Neural progenitor cell (in vitro differentiated cells): ENCODE measurements around the gene CSRP2. TPM values are rescaled to one million over a fixed set of nuclear protein-coding genes. Genes with fewer than 3 reads are reported as not detected.
A peak's percentile ranks its signal among the peaks of the same experiment; 100 is the strongest.

ENCODE experiments used
- DNase-seq: peaks from one replicate; pipeline ENCODE4 v3.0.0-alpha.2; 2016; ENCODE audit warnings: low spot score
- H2AFZ ChIP-seq: fragments of 200-600 bp; sonication (generic); replicated peaks from 2 replicates; pipeline ENCODE4 v1.6.1; 2016; ENCODE audit warnings: antibody characterized with exemption
- H3F3A ChIP-seq: fragments of 200-600 bp; sonication (generic); 2 replicates; pipeline ENCODE4 v1.6.1; 2016; ENCODE audit warnings: antibody characterized with exemption, low read depth
- H3K27ac ChIP-seq: fragments of 200-600 bp; sonication (generic); 2 replicates; pipeline ENCODE4 v1.5.1; 2016; ENCODE audit warnings: mild to moderate bottlenecking
- H3K27me3 ChIP-seq: fragments of 200-600 bp; sonication (generic); 2 replicates; pipeline ENCODE4 v1.6.1; 2016; ENCODE audit warnings: mild to moderate bottlenecking, moderate library complexity
- H3K36me3 ChIP-seq: fragments of 200-600 bp; sonication (generic); 2 replicates; pipeline ENCODE4 v1.5.1; 2016
- H3K4me1 ChIP-seq: fragments of 200-600 bp; sonication (generic); 2 replicates; pipeline ENCODE4 v1.6.1; 2016; ENCODE audit warnings: mixed run types
- H3K4me2 ChIP-seq: fragments of 200-600 bp; sonication (generic); 2 replicates; pipeline ENCODE4 v1.6.1; 2016
- H3K4me3 ChIP-seq: fragments of 200-600 bp; sonication (generic); 2 replicates; pipeline ENCODE4 v1.5.1; 2016
- H3K79me2 ChIP-seq: fragments of 200-600 bp; sonication (generic); 2 replicates; pipeline ENCODE4 v1.6.1; 2016; ENCODE audit warnings: low read depth
- H3K9ac ChIP-seq: fragments of 200-600 bp; sonication (generic); 2 replicates; pipeline ENCODE4 v1.6.1; 2016
- H3K9me3 ChIP-seq: fragments of 200-600 bp; sonication (generic); 2 replicates; pipeline ENCODE4 v1.5.1; 2016; ENCODE audit warnings: low read depth
- H4K20me1 ChIP-seq: fragments of 200-600 bp; sonication (generic); 2 replicates; pipeline ENCODE4 v1.6.1; 2016; ENCODE audit warnings: low read depth
- H3K27ac Mint-ChIP-seq: 3 replicates; pipeline ENCODE4 v1.8.0; 2021; ENCODE audit warnings: mixed read lengths
- H3K27me3 Mint-ChIP-seq: 2 replicates; pipeline ENCODE4 v1.8.0; 2022; ENCODE audit warnings: low read depth, mild to moderate bottlenecking, inconsistent platforms, moderate library complexity, mixed read lengths; ENCODE audit not compliant: insufficient read depth
- H3K36me3 Mint-ChIP-seq: 3 replicates; pipeline ENCODE4 v1.8.0; 2021; ENCODE audit warnings: mixed read lengths
- H3K4me1 Mint-ChIP-seq: 3 replicates; pipeline ENCODE4 v1.8.0; 2021; ENCODE audit warnings: mixed read lengths
- H3K4me3 Mint-ChIP-seq: 3 replicates; pipeline ENCODE4 v1.8.0; 2021; ENCODE audit warnings: mild to moderate bottlenecking, moderate library complexity, mixed read lengths
- H3K9me3 Mint-ChIP-seq: 3 replicates; pipeline ENCODE4 v1.8.0; 2020; ENCODE audit warnings: mixed read lengths
- CTCF ChIP-seq: fragments of 200-600 bp; sonication (generic); IDR thresholded peaks from 2 replicates; pipeline ENCODE4 v1.5.1; 2017; ENCODE audit warnings: antibody characterized with exemption, mild to moderate bottlenecking
- EZH2 ChIP-seq: fragments of 200-600 bp; sonication (generic); IDR thresholded peaks from 2 replicates; pipeline ENCODE4 v1.6.1; 2017; ENCODE audit warnings: antibody characterized with exemption, mild to moderate bottlenecking, moderate library complexity
- EZH2phosphoT487 ChIP-seq: fragments of 200-600 bp; sonication (generic); IDR thresholded peaks from 2 replicates; pipeline ENCODE4 v1.6.1; 2017; ENCODE audit warnings: antibody characterized with exemption
- total RNA-seq: library from RNA; depleted of rRNA; stranded (reverse); fragments of >200 nt; gene quantifications from 2 replicates; pipeline ENCODE4 v1.2.3, GENCODE V29; 2015; ENCODE audit warnings: low replicate concordance

The CSRP2 gene
- total RNA-seq, 1 donor from 2014 or later, result 405 TPM

- Histone ChIP-seq H3K9me3 (no peaks in the 10 kb centered on the region), H3K4me3 (no peak overlapping the region), H4K20me1 (no peaks in the 10 kb centered on the region), H3K4me2 (no peak overlapping the region), H3K27me3 (no peaks in the 10 kb centered on the region), H3F3A (no peaks in the 10 kb centered on the region), H3K36me3 (no peaks in the 10 kb centered on the region), H3K27ac (no peak overlapping the region), H3K9ac (no peak overlapping the region), H3K79me2 (no peaks in the 10 kb centered on the region), H2AFZ (peak overlapping the region; percentile 28), H3K4me1 (no peaks in the 10 kb centered on the region)
- DNase-seq, result no peak
- H3K27me3 Mint-ChIP-seq, result no peaks in the 10 kb centered on the region
- TF ChIP-seq EZH2 (no peak), CTCF (no peak), EZH2phosphoT487 (no peak)
- no peaks in the 10 kb centered on the region for H3K9me3 Mint-ChIP-seq
- H3K4me3 Mint-ChIP-seq, result no peak overlapping the region
- no peak overlapping the region for H3K27ac Mint-ChIP-seq
- H3K36me3 Mint-ChIP-seq, result no peaks in the 10 kb centered on the region
- no peaks in the 10 kb centered on the region for H3K4me1 Mint-ChIP-seq
These were observed 44.0 kb upstream of the CSRP2 start for GRCh38 chr12:76922866-76923265.

GRCh38 chr12:76921891-76922664 is 43.3 kb upstream of the CSRP2 start:
- no peaks in the 10 kb centered on the region for H3F3A ChIP-seq
- Mint-ChIP-seq H3K27me3 (no peaks in the 10 kb centered on the region), H3K27ac (no peak overlapping the region), H3K9me3 (no peaks in the 10 kb centered on the region), H3K36me3 (no peaks in the 10 kb centered on the region), H3K4me3 (no peak overlapping the region), H3K4me1 (no peaks in the 10 kb centered on the region)
- no peak overlapping the region for H3K9ac ChIP-seq
- no peak overlapping the region for H3K4me2 ChIP-seq
- H3K27me3 ChIP-seq, result no peaks in the 10 kb centered on the region
- no peaks in the 10 kb centered on the region for H3K79me2 ChIP-seq
- no peaks in the 10 kb centered on the region for H4K20me1 ChIP-seq
- no peak overlapping the region for H3K4me3 ChIP-seq
- no peak for DNase-seq
- H3K36me3 ChIP-seq, result no peaks in the 10 kb centered on the region
- H3K27ac ChIP-seq, result no peak overlapping the region
- no peaks in the 10 kb centered on the region for H3K9me3 ChIP-seq
- H2AFZ ChIP-seq, result no peak overlapping the region
- TF ChIP-seq EZH2phosphoT487 (no peak), EZH2 (no peak), CTCF (no peak)
- no peaks in the 10 kb centered on the region for H3K4me1 ChIP-seq

- H3K27ac Mint-ChIP-seq, result no peak overlapping the region
- no peak overlapping the region for H3K4me3 Mint-ChIP-seq
- no peak for DNase-seq
- H3K27me3 Mint-ChIP-seq, result no peaks in the 10 kb centered on the region
- Histone ChIP-seq H3K9me3 (no peaks in the 10 kb centered on the region), H3K79me2 (no peaks in the 10 kb centered on the region), H2AFZ (peak overlapping the region; percentile 47), H3F3A (no peaks in the 10 kb centered on the region), H3K4me1 (no peaks in the 10 kb centered on the region), H3K4me3 (no peak overlapping the region), H3K27ac (no peak overlapping the region), H3K36me3 (no peaks in the 10 kb centered on the region), H3K9ac (no peak overlapping the region), H3K4me2 (no peak overlapping the region), H4K20me1 (no peaks in the 10 kb centered on the region), H3K27me3 (no peaks in the 10 kb centered on the region)
- TF ChIP-seq EZH2 (no peak), CTCF (no peak), EZH2phosphoT487 (no peak)
- H3K36me3 Mint-ChIP-seq, result no peaks in the 10 kb centered on the region
- H3K9me3 Mint-ChIP-seq, result no peaks in the 10 kb centered on the region
- no peaks in the 10 kb centered on the region for H3K4me1 Mint-ChIP-seq
These were observed 42.3 kb upstream of the CSRP2 start for GRCh38 chr12:76921100-76921471.
